Limb (tissue), 2 donors: Measurements from ENCODE around the gene LPCAT3.
A peak's percentile ranks its signal among the peaks of the same experiment; 100 is the strongest.

Experiments used
- DNase-seq, 2 donors: peaks; one replicate each; pipeline ENCODE4 v3.0.0-alpha.2; 2016; ENCODE audit errors: extremely low spot score in 2 of 2

The LPCAT3 gene

GRCh38 chr12:6998715-6999451 is 19.4 kb downstream of the LPCAT3 start:
- no peak for DNase-seq

- DNase-seq: no peak
Measured at GRCh38 chr12:6996040-6996441, 22.2 kb downstream of the LPCAT3 start.

- no peak for DNase-seq
Measured at GRCh38 chr12:6987956-6988553, 30.2 kb downstream of the LPCAT3 start.

GRCh38 chr12:6982532-6982931 is 35.7 kb downstream of the LPCAT3 start:
- DNase-seq: no peak

GRCh38 chr12:6981152-6982052 is 36.9 kb downstream of the LPCAT3 start:
- DNase-seq: no peak

GRCh38 chr12:6980740-6981139 is 37.5 kb downstream of the LPCAT3 start:
- no peak for DNase-seq

GRCh38 chr12:6980075-6980474 is 38.2 kb downstream of the LPCAT3 start:
- no peak for DNase-seq

GRCh38 chr12:6979453-6979852 is 38.8 kb downstream of the LPCAT3 start:
- no peak for DNase-seq

GRCh38 chr12:6979021-6979420 is 39.3 kb downstream of the LPCAT3 start:
- DNase-seq: no peak

- no peak for DNase-seq
Measured at GRCh38 chr12:6978611-6979011, 39.7 kb downstream of the LPCAT3 start.

- no peak for DNase-seq
Measured at GRCh38 chr12:6978188-6978587, 40.1 kb downstream of the LPCAT3 start.

- DNase-seq: no peak
Measured at GRCh38 chr12:6977653-6978052, 40.6 kb downstream of the LPCAT3 start.

- no peak for DNase-seq
Measured at GRCh38 chr12:6975297-6976032, 42.8 kb downstream of the LPCAT3 start.

- DNase-seq: no peak
Measured at GRCh38 chr12:6974180-6974579, 44.1 kb downstream of the LPCAT3 start.

GRCh38 chr12:6970096-6970527 is 48.2 kb downstream of the LPCAT3 start:
- no peak for DNase-seq

GRCh38 chr12:6968426-6968825 is 49.9 kb downstream of the LPCAT3 start:
- DNase-seq: no peak

- no peak for DNase-seq
Measured at GRCh38 chr12:6967651-6968100, 50.6 kb downstream of the LPCAT3 start.

GRCh38 chr12:6966351-6966750 is 51.9 kb downstream of the LPCAT3 start:
- DNase-seq: peak in 1 of 2 donors; percentile 15

- peak in 1 of 2 donors; percentile 20 for DNase-seq
Measured at GRCh38 chr12:6965714-6966113, 52.6 kb downstream of the LPCAT3 start.

GRCh38 chr12:6965026-6965661 is 53.1 kb downstream of the LPCAT3 start:
- DNase-seq: peak; percentile 83 to 89

GRCh38 chr12:6964605-6965025 is 53.7 kb downstream of the LPCAT3 start:
- peak in 1 of 2 donors; percentile 37 for DNase-seq
